ENCODE measurements around the gene ANK3. TPM values are rescaled to one million over a fixed set of nuclear protein-coding genes. Genes with fewer than 3 reads are reported as not detected.

ANK3 gene
- total RNA-seq, 4 donors from 2014 or later: 6.4 to 23.2 (median 13.5) TPM

- no peak for TF ChIP-seq CTCF (IDR thresholded peaks at IDR 0.05; ENCODE audit: low read depth)
Observed at GRCh38 chr10:60235001-60235400, 154.7 kb downstream of the ANK3 start.

- no peak for TF ChIP-seq CTCF (IDR thresholded peaks at IDR 0.05; ENCODE audit: low read depth)
Observed at GRCh38 chr10:60234551-60234950, 155.1 kb downstream of the ANK3 start.

GRCh38 chr10:60230892-60231291 lies 158.8 kb downstream of the ANK3 start:
- no peak for TF ChIP-seq CTCF (IDR thresholded peaks at IDR 0.05; ENCODE audit: low read depth)

GRCh38 chr10:60224066-60224705 lies 165.5 kb downstream of the ANK3 start:
- TF ChIP-seq CTCF (IDR thresholded peaks at IDR 0.05; ENCODE audit: low read depth): no peak

- no peak for TF ChIP-seq CTCF (IDR thresholded peaks at IDR 0.05; ENCODE audit: low read depth)
Observed at GRCh38 chr10:60222047-60222446, 167.6 kb downstream of the ANK3 start.

GRCh38 chr10:60212195-60212594 lies 177.5 kb downstream of the ANK3 start:
- TF ChIP-seq CTCF (IDR thresholded peaks at IDR 0.05; ENCODE audit: low read depth): no peak

- no peak for TF ChIP-seq CTCF (IDR thresholded peaks at IDR 0.05; ENCODE audit: low read depth)
Observed at GRCh38 chr10:60209874-60210570, 179.7 kb downstream of the ANK3 start.
